Pons (tissue), 1 donor: ENCODE data around the gene MAB21L2.

ENCODE experiments used
- DNase-seq: peaks from one replicate; pipeline ENCODE4 v3.0.0-alpha.2; 2016; ENCODE audit warnings: low spot score

MAB21L2 gene

GRCh38 chr4:150619042-150619441 is 37.1 kb downstream of the MAB21L2 start:
- DNase-seq = no peak

GRCh38 chr4:150624055-150624454 is 42.1 kb downstream of the MAB21L2 start:
- no peak for DNase-seq

- no peak for DNase-seq
These were observed 43.1 kb downstream of the MAB21L2 start for GRCh38 chr4:150625033-150625432.

- no peak for DNase-seq
These were observed 46.1 kb downstream of the MAB21L2 start for GRCh38 chr4:150628073-150628472.

GRCh38 chr4:150632639-150633038 is 50.7 kb downstream of the MAB21L2 start:
- no peak for DNase-seq
